A204.1 (cell line): ENCODE measurements around the gene SLC6A18.
"Not testable (repeated sequence)": the region's sequence is repeated elsewhere in the genome, so short reads cannot be mapped to it uniquely, and the experiment has no call there.

Source experiments
- FAIRE-seq: peaks from 2 replicates; lab custom pipeline; 2012; peaks lifted over from hg19 to GRCh38; lab: Jason Lieb, UNC

SLC6A18 gene

GRCh38 chr5:1215320-1216096 lies 9.7 kb upstream of the SLC6A18 start:
- FAIRE-seq = no peak

DNA sequence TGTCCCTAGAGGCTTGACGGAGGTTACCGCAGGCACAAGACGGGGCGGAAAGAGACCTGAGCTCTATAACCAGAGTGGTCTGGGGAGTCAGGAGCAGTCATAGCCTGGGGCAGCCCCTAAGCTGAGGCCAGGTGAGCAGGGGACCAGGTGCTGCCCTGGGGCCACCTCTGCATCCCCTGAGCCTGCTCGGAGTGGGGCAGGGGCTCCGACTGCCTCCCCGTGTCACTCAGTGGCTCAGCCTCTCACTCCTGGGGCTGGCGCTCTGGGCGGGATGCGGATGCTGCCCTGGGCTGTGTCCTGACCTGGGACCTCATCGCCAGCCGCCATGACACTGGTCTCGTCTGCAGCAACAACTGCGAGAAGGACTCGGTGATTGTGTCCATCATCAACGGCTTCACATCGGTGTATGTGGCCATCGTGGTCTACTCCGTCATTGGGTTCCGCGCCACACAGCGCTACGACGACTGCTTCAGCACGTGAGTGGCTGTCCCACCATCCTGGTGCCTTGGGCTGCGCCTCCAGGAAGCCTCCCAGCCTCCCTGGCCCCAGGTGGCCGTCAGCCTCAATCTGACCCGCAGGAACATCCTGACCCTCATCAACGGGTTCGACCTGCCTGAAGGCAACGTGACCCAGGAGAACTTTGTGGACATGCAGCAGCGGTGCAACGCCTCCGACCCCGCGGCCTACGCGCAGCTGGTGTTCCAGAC lies 8.8 kb upstream of the SLC6A18 start:
- FAIRE-seq = no peak

- no peak for FAIRE-seq
These were observed 8.3 kb upstream of the SLC6A18 start for GRCh38 chr5:1216918-1217295.

DNA sequence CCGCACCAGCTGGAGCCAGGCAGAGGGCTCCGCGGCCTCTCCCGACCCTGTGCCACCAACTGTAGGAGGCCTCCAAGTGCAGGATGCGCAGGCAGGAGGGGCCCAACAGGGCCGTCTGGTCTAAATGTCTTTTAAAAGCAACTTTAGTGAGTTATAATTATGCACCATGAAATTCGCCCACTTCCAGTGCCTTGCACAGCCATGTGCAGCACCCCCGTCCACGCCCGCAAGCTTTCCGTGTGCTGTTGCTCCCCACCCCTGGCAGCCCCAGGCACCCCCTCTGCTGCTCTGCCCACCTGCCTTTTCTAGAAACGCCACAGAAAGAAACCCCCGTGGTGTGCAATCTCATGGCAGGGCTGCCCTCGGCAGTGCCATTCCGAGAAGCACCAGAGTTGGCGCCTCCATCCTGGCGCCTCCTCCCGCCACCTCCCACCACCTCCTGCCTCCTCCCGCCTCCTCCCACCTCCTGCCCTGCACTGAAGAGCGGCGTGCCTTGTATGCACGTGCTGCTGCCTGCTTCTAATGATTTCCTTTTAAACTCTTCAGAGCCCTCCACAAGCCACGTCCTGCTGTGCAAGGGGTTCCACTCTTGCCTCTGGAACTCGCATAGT lies 7.5 kb upstream of the SLC6A18 start:
- no peak for FAIRE-seq

DNA sequence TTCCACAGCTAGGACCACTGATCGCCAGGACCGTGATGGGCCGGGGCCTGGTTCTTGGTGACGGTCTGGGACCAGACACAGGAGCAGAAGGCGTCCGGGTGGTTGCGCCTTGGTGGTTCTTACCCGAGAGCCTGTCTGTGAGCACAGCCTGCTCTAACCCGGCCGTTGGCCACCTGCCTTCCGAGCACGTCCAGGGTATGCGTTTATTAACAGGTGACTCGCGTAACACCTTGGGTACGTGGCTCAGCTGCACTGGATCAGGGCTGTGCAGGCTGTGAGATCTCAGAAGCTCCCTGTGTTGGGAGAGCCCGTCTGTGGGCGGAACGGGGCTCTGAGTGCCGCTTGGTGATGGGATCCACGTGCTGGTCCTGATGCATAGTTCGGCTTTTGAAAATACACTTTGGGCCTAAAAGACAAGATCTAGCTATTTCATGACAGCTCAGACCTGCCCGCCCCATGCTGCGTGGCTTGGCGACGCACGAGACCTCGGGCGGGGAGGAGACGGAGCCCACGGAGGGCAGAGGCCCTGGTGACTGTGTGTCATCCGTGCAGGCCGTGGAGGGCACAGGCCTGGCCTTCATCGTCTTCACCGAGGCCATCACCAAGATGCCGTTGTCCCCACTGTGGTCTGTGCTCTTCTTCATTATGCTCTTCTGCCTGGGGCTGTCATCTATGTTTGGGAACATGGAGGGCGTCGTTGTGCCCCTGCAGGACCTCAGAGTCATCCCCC lies 6.7 kb upstream of the SLC6A18 start:
- no peak for FAIRE-seq

GRCh38 chr5:1219098-1219767 lies 5.9 kb upstream of the SLC6A18 start:
- no peak for FAIRE-seq

GRCh38 chr5:1219768-1220100 lies 5.4 kb upstream of the SLC6A18 start:
- FAIRE-seq = no peak

GRCh38 chr5:1220351-1220750 lies 4.8 kb upstream of the SLC6A18 start:
- no peak for FAIRE-seq

DNA sequence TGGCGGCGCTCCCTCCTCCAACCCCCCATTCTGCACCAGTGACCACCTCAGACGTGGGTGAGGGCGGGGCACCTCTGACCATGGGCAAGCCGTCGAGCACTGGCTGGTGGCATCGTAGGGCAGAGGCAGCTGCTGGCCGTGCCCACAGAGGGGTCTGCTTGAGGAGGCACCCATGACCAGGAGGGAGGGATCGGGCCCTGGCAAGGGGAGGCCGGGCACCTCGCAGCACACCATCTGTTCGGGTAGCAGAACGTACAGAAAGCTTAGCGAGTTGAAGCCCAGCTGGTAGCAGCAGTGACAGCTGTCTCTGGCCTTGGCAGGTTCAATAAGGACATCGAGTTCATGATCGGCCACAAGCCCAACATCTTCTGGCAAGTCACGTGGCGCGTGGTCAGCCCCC lies 4.3 kb upstream of the SLC6A18 start:
- no peak for FAIRE-seq

- no peak for FAIRE-seq
These were observed 3.5 kb upstream of the SLC6A18 start for GRCh38 chr5:1221721-1222120.

- no peak for FAIRE-seq
These were observed 3.0 kb upstream of the SLC6A18 start for GRCh38 chr5:1222147-1222546.

DNA sequence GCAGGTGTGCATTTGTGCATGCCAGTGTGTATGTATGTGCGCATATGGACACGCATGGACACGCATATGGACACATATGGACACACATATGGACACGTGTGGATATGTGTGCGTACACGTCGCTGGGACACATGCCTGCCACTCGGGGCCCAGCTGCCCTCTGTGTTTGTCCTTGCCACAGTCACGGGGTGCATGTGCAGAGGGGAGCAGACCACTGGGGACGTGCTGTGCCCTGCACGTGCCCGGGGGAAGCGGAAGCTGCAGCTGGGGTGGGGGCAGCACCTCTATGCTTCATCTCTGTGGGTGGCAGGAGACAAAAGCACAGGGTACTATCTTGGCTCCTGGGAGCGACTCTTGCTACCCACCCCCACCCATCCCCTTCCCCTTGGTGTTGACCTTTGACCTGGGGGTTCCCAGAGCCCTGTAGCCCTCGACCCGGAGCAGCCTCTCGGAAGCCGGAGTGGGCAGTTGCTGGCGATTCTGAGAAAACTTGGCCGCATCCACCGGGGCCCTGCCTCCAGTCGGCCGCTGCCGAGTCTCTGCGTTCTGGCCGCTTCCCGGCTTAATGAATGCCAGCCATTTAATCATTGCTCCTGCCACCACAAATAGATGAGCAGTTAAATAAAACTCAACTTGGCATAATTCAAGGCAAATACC lies 2.4 kb upstream of the SLC6A18 start:
- FAIRE-seq = no peak

GRCh38 chr5:1223278-1223670 lies 1.9 kb upstream of the SLC6A18 start:
- no peak for FAIRE-seq

- no peak for FAIRE-seq
These were observed 550 bp upstream of the SLC6A18 start for GRCh38 chr5:1224631-1225030.

DNA sequence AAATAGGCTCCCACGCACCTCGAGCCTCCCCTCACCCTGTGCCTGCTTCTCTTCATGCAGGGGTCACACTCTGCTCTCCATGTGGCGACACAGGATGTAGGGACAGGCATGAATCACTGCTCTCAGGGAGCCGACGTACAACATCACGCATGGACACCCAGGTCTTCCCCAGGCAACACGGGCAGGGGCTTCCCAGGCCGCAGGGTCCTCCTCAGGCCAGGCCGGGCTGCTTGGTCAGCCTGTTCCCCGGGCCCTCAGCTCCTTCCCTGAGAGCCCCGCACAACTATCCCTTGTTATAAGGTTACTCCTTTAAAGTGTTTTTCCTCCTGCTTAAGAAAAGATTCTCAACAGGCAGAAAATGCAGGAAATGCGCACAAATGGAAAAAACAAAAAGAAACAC lies 1.1 kb downstream of the SLC6A18 start:
- FAIRE-seq = no peak

- no peak for FAIRE-seq
These were observed 1.8 kb downstream of the SLC6A18 start for GRCh38 chr5:1226839-1227581.

DNA sequence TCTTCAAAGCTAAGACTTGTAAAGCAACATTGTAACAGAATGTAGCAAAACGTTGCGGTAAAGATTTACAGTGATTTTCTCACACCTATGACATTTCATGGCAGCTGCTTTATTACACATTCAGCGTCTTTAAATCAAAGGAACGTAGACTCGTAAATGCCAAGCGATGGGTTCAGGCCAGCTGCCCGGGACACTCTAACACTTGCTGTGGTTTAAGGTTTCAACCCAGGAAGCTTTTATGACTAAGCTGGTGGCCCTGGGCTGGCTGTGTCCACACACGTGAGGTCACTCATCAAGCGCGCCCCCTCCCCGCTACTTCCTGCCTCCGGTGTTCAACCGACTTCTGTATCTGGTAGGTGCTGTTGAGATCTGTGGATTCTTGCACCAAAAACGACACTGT lies 2.5 kb downstream of the SLC6A18 start:
- FAIRE-seq = no peak

DNA sequence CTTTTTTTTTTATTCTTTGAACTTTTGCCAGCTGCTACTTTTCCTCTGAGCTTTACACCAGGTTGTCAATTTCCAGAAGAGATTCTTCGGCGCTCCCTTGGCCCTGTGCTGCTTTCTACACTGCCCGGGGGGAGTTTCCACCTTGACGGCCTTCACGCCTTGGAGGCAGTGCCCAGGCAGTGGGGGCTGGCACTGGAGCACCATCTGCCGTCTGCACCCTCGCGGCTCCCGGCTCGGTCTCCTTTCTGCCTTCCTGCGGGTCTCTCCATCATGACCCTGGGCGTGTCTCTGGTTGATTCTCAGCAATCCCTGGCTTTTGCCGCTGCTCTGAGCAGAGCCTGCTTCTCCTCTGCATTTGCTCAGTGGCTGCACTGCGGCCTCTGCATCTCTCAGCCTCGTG lies 2.9 kb downstream of the SLC6A18 start:
- no peak for FAIRE-seq

DNA sequence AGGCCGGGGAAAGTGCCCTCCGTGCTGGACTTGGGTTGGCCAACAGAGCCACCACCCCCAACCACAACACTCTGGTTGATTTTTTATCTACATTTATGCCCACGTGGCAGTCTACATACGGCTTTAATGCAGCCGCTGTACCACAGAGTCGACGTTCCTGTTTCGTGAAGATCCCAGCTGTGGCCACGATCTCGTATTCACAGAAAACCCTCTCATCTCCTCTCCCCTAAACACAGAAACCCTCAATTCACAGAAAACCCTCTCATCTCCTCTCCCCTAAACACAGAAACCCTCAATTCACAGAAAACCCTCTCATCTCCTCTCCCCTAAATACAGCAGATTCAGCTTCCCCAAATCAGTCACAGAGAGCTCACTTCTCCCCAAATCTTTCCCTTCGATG lies 3.8 kb downstream of the SLC6A18 start:
- not testable (repeated sequence) for FAIRE-seq

DNA sequence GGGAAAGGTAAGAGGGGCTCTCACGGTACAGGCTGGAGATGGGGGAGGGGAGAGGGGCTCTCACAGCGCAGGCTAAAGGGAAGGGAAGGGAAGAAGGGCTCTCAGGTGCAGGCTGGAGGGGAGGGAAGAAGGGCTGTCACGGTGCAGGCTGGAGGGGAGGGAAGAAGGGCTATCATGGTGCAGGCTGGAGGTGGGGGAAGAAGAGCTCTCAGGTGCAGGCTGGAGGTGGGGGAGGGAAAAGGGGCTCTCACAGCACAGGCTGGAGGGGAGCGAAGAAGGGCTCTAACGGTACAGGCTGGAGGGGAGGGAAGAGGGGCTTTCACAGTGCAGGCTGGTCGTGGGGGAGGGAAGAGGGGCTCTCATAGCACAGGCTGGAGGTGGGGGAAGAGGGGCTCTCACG lies 4.6 kb downstream of the SLC6A18 start:
- no peak for FAIRE-seq

- FAIRE-seq = no peak
These were observed 5.4 kb downstream of the SLC6A18 start for GRCh38 chr5:1230551-1230950.
